ENCODE data around the gene TRMT61B. TPM values are rescaled to one million over a fixed set of nuclear protein-coding genes. Genes with fewer than 3 reads are reported as not detected.

Gene TRMT61B
- total and polyA plus RNA-seq, 2 of the 13 experiments (the other 11 are each of a cell fraction or from before 2014, with no cell fraction given) = 19.7 to 23.5 TPM

DNA sequence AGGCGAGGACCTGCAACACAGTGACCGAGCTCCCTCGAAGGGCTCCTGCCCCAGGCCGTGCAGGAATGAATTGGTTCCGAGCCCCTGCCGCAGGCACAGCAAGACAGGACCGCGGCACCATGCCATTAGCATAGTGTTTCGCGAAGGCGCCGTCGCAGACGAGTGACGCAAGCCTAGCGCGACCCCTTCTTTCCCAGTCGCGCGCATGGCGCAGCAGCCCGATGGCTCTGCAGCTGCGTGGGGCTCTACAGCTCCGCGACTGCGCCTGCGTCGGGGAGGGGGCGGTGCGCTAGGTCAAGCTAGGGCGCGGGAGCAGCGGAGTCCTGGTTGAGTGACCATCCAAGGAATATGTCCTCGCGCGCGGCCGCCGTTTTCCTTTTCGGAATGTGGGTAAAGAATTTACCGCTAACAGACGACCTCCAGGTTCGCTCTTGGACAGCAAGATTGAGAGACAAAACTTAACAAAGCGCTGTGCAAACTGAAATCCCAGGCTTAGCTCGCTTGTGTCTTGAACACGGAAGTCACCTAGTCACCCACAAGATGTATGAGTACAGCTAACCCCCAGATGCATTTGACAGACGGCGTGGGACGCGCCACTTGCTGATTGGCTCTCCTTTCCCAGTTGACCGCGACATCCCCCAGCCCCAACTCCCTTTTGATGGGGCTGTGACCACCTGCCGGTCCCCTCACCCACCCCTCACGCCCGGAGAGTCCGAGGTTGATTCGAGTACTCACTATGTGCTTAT lies at the start of gene TRMT61B (continued):
- TF ChIP-seq ETS1 (CRISPR knock-in tag; IDR thresholded peaks at IDR 0.05) (peak; percentile 66; the same call in 1 of the 2 replicates), ZFP90 (CRISPR knock-in tag; IDR thresholded peaks at IDR 0.05; ENCODE audit: borderline replicate concordance) (peak; percentile 95), ZNF788 (CRISPR knock-in tag; IDR thresholded peaks at IDR 0.05; ENCODE audit: borderline replicate concordance) (peak; percentile 100), FOXP1 (IDR thresholded peaks at IDR 0.05) (no peak), FOXP1 (CRISPR knock-in tag; IDR thresholded peaks at IDR 0.05) (peak; percentile 80), FOXP4 (CRISPR knock-in tag; IDR thresholded peaks at IDR 0.05) (peak; percentile 77), SRY (CRISPR knock-in tag; IDR thresholded peaks at IDR 0.05) (peak; percentile 91), NFE2L1 (CRISPR knock-in tag; IDR thresholded peaks at IDR 0.05; ENCODE audit: borderline replicate concordance) (no peak), NR1H2 (CRISPR knock-in tag; IDR thresholded peaks at IDR 0.05; ENCODE audit: borderline replicate concordance, low read depth) (peak; percentile 69; the same call in 1 of the 2 replicates), FOXJ3 (CRISPR knock-in tag; IDR thresholded peaks at IDR 0.05; ENCODE audit: borderline replicate concordance) (peak; percentile 80; the same call in 1 of the 2 replicates), PHF8 (CRISPR knock-in tag; IDR thresholded peaks at IDR 0.05) (peak; percentile 99), ZNF337 (CRISPR knock-in tag; IDR thresholded peaks at IDR 0.05; ENCODE audit: borderline replicate concordance, low read depth) (peak; percentile 40; the same call in 1 of the 2 replicates), ZNF674 (CRISPR knock-in tag; IDR thresholded peaks at IDR 0.05; ENCODE audit: low read depth) (peak; percentile 75; the same call in 1 of the 2 replicates), MIER3 (CRISPR knock-in tag; IDR thresholded peaks at IDR 0.05; ENCODE audit: borderline replicate concordance) (peak; percentile 97)
- TF ChIP-seq, protein P1, sequence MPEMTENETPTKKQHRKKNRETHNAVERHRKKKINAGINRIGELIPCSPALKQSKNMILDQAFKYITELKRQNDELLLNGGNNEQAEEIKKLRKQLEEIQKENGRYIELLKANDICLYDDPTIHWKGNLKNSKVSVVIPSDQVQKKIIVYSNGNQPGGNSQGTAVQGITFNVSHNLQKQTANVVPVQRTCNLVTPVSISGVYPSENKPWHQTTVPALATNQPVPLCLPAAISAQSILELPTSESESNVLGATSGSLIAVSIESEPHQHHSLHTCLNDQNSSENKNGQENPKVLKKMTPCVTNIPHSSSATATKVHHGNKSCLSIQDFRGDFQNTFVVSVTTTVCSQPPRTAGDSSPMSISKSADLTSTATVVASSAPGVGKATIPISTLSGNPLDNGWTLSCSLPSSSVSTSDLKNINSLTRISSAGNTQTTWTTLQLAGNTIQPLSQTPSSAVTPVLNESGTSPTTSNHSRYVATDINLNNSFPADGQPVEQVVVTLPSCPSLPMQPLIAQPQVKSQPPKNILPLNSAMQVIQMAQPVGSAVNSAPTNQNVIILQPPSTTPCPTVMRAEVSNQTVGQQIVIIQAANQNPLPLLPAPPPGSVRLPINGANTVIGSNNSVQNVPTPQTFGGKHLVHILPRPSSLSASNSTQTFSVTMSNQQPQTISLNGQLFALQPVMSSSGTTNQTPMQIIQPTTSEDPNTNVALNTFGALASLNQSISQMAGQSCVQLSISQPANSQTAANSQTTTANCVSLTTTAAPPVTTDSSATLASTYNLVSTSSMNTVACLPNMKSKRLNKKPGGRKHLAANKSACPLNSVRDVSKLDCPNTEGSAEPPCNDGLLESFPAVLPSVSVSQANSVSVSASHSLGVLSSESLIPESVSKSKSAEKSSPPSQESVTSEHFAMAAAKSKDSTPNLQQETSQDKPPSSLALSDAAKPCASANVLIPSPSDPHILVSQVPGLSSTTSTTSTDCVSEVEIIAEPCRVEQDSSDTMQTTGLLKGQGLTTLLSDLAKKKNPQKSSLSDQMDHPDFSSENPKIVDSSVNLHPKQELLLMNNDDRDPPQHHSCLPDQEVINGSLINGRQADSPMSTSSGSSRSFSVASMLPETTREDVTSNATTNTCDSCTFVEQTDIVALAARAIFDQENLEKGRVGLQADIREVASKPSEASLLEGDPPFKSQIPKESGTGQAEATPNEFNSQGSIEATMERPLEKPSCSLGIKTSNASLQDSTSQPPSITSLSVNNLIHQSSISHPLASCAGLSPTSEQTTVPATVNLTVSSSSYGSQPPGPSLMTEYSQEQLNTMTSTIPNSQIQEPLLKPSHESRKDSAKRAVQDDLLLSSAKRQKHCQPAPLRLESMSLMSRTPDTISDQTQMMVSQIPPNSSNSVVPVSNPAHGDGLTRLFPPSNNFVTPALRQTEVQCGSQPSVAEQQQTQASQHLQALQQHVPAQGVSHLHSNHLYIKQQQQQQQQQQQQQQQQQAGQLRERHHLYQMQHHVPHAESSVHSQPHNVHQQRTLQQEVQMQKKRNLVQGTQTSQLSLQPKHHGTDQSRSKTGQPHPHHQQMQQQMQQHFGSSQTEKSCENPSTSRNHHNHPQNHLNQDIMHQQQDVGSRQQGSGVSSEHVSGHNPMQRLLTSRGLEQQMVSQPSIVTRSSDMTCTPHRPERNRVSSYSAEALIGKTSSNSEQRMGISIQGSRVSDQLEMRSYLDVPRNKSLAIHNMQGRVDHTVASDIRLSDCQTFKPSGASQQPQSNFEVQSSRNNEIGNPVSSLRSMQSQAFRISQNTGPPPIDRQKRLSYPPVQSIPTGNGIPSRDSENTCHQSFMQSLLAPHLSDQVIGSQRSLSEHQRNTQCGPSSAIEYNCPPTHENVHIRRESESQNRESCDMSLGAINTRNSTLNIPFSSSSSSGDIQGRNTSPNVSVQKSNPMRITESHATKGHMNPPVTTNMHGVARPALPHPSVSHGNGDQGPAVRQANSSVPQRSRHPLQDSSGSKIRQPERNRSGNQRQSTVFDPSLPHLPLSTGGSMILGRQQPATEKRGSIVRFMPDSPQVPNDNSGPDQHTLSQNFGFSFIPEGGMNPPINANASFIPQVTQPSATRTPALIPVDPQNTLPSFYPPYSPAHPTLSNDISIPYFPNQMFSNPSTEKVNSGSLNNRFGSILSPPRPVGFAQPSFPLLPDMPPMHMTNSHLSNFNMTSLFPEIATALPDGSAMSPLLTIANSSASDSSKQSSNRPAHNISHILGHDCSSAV (CRISPR knock-in tag; IDR thresholded peaks at IDR 0.05; ENCODE audit: borderline replicate concordance) = no peak
- TF ChIP-seq, protein P2, sequence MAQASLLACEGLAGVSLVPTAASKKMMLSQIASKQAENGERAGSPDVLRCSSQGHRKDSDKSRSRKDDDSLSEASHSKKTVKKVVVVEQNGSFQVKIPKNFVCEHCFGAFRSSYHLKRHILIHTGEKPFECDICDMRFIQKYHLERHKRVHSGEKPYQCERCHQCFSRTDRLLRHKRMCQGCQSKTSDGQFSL (CRISPR knock-in tag; IDR thresholded peaks at IDR 0.05) = no peak
- TF ChIP-seq, protein P3, sequence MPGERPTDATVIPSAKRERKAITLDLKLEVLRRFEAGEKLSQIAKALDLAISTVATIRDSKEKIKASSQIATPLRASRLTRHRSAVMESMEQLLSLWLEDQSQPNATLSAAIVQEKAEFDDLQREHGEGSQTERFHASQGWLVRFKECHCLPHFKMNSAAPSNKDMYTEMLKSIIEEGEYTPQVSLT (CRISPR knock-in tag; IDR thresholded peaks at IDR 0.05; ENCODE audit: borderline replicate concordance, low read depth) = no peak; the same call in 1 of the 2 replicates
